GM13976 (cell line): Measurements from ENCODE around the gene PEPD.

Experiments used
- DNase-seq: peaks from one replicate; pipeline ENCODE4 v3.0.0; 2012; ENCODE audit warnings: low spot score
- in situ Hi-C: fragments of 300-500 bp; cut with MboI; formaldehyde crosslinking; loops from one replicate; pipeline ENCODE4 v1.12.0; 2022; ENCODE audit warnings: low sequenced_read_pairs, mixed read lengths, inconsistent platforms; ENCODE audit not compliant: unreplicated experiment
- TF ChIP-seq, protein P1 (sequence below): IDR thresholded peaks from 2 replicates; pipeline ENCODE4 v1.5.1; 2012; ENCODE audit warnings: borderline replicate concordance, mild to moderate bottlenecking; ENCODE audit not compliant: insufficient read depth; ENCODE audit errors: extremely low read depth, missing control alignments, control extremely low read depth

Gene PEPD

DNA sequence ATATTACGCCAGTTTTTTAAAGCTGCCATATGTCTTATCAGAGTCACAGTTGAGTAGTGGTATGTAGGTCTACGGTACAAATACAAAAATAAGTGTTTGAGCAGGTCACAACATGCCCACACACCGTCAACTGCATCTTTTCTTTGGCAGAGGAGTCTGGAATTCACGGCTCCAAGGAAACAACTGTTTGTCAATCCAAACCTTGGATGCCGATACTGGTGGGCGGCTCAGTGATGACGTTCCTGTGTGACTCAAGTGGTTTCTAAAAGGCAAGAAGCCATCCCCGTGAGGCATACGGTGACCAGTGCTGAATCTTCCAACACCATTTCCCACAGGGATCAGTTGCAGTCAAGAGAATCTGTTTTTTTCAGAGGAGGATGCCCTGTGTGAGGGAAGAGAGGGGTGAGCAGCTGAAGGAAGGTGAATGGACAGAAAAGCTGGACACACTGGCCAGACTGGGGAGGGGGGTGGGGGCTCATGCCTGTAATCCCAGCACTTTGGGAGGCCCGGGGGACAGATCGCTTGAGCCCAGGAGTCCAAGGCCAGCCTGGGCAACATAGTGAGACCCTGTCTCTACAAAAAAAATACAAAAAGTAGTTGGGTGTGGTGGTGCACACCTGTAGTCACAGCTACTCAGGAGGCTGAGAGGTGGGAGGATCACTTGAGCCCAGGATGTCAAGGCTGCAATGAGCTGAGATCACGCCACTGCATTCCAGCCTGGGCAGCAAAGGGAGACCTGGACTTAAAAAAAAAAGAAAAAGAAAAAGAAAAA is 170.9 kb downstream of the PEPD start:
- no peak for DNase-seq
- in situ Hi-C loops = no loop called here
- TF ChIP-seq, protein P1, sequence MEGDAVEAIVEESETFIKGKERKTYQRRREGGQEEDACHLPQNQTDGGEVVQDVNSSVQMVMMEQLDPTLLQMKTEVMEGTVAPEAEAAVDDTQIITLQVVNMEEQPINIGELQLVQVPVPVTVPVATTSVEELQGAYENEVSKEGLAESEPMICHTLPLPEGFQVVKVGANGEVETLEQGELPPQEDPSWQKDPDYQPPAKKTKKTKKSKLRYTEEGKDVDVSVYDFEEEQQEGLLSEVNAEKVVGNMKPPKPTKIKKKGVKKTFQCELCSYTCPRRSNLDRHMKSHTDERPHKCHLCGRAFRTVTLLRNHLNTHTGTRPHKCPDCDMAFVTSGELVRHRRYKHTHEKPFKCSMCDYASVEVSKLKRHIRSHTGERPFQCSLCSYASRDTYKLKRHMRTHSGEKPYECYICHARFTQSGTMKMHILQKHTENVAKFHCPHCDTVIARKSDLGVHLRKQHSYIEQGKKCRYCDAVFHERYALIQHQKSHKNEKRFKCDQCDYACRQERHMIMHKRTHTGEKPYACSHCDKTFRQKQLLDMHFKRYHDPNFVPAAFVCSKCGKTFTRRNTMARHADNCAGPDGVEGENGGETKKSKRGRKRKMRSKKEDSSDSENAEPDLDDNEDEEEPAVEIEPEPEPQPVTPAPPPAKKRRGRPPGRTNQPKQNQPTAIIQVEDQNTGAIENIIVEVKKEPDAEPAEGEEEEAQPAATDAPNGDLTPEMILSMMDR = no peak

DNA sequence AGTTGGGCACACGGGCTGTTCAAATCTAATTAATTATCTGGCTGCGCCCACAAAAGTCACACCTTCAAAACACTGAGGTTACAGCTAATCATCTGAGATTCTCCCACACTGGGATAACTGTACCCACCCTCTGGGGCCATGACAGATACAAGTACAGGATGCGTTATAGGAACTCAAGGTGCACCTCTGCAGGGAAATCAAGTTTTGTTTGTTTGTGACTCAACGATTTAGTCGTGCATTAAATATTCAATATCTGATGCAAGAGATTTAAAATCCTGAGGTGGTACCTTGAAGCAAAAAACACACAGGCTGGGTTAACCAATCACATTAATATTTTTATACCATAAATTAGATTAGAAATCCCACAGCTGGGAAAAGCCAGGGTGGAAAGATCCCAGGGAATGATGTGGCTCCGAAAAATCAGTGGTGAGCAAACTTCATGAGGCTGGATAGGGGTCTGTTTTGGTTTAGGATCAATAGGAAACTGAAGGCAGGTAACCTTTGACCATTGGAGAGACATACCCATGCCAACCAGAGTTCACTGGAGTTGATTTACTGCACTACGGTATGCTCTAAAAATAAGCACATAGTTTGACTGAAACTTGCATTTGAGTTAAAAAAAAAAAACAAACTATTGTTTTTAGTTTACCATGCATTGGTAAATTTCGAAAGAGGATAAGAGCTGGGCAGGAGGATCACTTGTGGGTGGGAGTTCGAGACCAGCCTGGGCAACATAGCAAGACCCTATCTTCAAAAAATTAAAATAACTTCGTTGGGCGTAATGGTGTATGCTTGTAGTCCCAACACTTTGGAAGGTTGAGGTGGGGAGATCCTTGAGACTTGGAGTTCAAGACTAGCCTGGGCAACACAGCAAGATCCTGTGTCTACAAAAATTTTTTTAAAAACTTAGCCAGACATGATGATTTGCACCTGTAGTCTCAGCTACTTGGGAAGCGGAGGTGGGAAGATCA is 172.0 kb downstream of the PEPD start:
- no peak for DNase-seq
- in situ Hi-C loops = no loop called here
- TF ChIP-seq, protein P1 = no peak

DNA sequence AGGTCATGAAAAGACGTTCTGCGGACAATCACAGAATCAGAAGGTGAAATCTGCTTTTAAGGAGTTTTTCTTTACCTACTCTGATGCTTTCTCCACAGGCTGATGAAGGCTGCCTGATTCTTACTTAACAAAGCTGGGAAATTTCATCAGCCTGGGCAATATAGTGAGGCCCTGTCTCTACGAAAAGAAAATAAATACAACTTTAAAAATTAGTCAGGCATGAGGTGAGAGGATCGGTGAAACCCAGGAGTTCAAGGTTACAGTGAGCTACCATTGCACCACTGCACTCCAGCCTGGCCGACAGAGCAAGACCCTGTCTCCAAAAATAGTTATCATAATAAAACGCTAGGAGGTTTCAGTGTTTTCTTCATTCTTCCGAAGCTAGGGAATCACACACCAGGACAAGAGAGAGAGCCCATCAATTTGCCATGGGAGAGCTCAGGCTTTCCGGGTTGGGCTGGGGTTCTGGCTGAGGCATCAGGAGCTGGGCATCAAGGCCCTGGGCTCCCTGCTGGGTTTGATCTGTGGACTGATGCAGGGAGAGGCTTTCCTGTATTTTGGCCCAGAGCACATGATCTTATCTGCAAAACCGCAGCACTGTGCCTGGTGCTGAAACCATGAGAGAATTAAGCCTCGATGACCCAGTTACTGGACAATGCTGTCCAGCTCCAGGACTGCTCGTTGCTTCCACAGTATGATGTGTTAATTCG is 173.1 kb downstream of the PEPD start:
- TF ChIP-seq, protein P1 = no peak
- no peak for DNase-seq
- in situ Hi-C loops = no loop called here

DNA sequence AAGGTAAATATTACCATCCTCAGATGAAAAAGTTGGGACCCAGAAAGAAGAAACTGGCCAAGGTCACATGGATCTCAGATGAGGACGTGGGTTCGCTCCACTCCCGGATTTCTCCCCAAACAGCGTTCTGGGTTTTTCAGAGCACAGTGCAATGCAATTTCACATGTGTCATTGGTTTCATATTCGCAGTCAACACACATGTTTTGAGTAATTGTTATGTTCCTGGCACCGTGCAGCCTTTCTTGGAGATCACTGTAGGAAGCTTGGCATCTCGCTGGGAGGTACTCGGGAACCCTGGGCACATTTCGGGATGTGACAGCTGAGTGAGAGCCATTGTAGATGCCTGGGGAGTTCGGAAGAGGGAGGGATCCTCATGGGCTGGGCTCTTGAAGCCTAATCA is 174.3 kb downstream of the PEPD start:
- TF ChIP-seq, protein P1 = no peak

DNA sequence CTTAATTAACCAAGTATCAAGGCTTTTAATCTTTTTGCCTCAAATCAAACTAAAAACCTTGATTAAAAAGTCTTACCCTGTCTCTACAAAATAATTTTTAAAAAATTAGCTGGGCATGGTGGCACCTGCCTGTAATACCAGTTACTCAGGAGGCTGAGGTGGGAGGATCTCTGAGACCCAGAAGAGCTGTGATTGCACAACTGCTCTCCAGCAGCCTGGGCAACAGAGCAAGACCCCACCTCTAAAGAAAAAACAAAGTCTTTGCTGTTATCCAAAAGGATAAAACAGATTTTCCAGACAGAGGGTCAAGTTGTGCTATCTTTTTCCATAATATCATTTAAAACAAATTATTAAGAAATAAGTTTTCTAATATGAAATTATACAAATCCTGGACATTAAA is 174.9 kb downstream of the PEPD start:
- no peak for DNase-seq
- in situ Hi-C loops = no loop called here
- TF ChIP-seq, protein P1 = no peak

More for the DNA sequence above, 174.3 kb downstream of the PEPD start:
- DNase-seq = no peak
- in situ Hi-C loops = no loop called here

DNA sequence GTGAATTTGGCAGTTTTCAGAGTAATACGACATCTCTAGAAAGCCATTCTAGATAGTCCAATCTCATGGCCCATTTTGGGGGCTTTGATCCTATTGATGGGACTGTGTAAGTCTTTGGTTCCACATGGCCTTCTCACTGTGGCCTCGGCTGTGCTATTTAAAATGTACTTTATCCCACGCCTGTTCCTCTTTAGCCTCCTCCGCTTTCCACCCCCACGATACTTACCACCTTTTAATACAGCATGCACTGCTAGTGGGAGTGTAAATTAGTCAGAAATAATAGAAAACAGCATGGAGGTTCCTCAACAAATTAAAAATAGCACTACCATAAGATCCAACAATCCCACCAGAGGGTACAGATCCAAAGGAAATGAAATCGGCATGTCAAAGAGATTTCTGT is 176.4 kb downstream of the PEPD start:
- DNase-seq = no peak
- TF ChIP-seq, protein P1 = no peak
- in situ Hi-C loops = no loop called here
